Mesendoderm (in vitro differentiated cells): ENCODE results near the gene CCNA2.

Source experiments
- DNase-seq: peaks from one replicate; pipeline ENCODE4 v3.0.0; 2013
- H2AK5ac ChIP-seq: 2 replicates; pipeline ENCODE4 v1.6.1; 2013; ENCODE audit warnings: low read length, inconsistent platforms
- H2BK120ac ChIP-seq: 2 replicates; pipeline ENCODE4 v1.6.1; 2013; ENCODE audit warnings: low read depth, mild to moderate bottlenecking, low read length, moderate library complexity, mixed read lengths
- H2BK15ac ChIP-seq: replicated peaks from 2 replicates; pipeline ENCODE4 v1.6.1; 2013; ENCODE audit warnings: low read depth, mild to moderate bottlenecking, moderate library complexity
- H2BK5ac ChIP-seq: 2 replicates; pipeline ENCODE4 v1.6.1; 2013; ENCODE audit warnings: low read length, inconsistent platforms
- H3K18ac ChIP-seq: 2 replicates; pipeline ENCODE4 v1.6.1; 2013; ENCODE audit warnings: mild to moderate bottlenecking, low read length, mixed read lengths
- H3K23ac ChIP-seq: one replicate; pipeline ENCODE4 v1.6.1; 2013; ENCODE audit warnings: low read length
- H3K27ac ChIP-seq: 2 replicates; pipeline ENCODE4 v1.5.1; 2013; ENCODE audit warnings: low read depth, mild to moderate bottlenecking, inconsistent platforms, low read length, moderate library complexity
- H3K27me3 ChIP-seq: 2 replicates; pipeline ENCODE4 v1.6.1; 2013; ENCODE audit warnings: low read length, control low read depth, mild to moderate bottlenecking, inconsistent platforms; ENCODE audit not compliant: insufficient read depth, poor library complexity
- H3K36me3 ChIP-seq: 2 replicates; pipeline ENCODE4 v1.6.1; 2013; ENCODE audit warnings: low read length, inconsistent platforms; ENCODE audit not compliant: control insufficient read depth, insufficient read depth
- H3K4ac ChIP-seq: one replicate; pipeline ENCODE4 v1.6.1; 2013; ENCODE audit warnings: low read depth, mild to moderate bottlenecking, low read length, moderate library complexity
- H3K4me1 ChIP-seq: 2 replicates; pipeline ENCODE4 v1.6.1; 2013; ENCODE audit warnings: low read depth, low read length, inconsistent platforms; ENCODE audit not compliant: control insufficient read depth
- H3K4me2 ChIP-seq: 2 replicates; pipeline ENCODE4 v1.6.1; 2013; ENCODE audit warnings: low read length
- H3K4me3 ChIP-seq: 2 replicates; pipeline ENCODE4 v1.5.1; 2013; ENCODE audit warnings: mild to moderate bottlenecking, low read length
- H3K56ac ChIP-seq: one replicate; pipeline ENCODE4 v1.6.1; 2013; ENCODE audit warnings: low read length
- H3K79me1 ChIP-seq: 2 replicates; pipeline ENCODE4 v1.6.1; 2013; ENCODE audit warnings: low read length, inconsistent platforms
- H3K79me2 ChIP-seq: 2 replicates; pipeline ENCODE4 v1.6.1; 2013; ENCODE audit warnings: mild to moderate bottlenecking, low read length; ENCODE audit not compliant: control insufficient read depth, insufficient read depth
- H3K9ac ChIP-seq: 2 replicates; pipeline ENCODE4 v1.6.1; 2013; ENCODE audit warnings: low read length, inconsistent platforms
- H4K5ac ChIP-seq: one replicate; pipeline ENCODE4 v1.6.1; 2013; ENCODE audit warnings: low read length
- H4K8ac ChIP-seq: one replicate; pipeline ENCODE4 v1.6.1; 2013; ENCODE audit warnings: low read depth, mild to moderate bottlenecking, control low read depth, low read length, moderate library complexity
- WGBS: extraction: QIAGEN DNeasy Blood & Tissue Kit; methylation state at CpG from one replicate; pipeline ENCODE4 v1.1.7; 2013; ENCODE audit warnings: low lambda C conversion rate, missing lambda C conversion rate; ENCODE audit not compliant: insufficient coverage; ENCODE audit errors: extremely low coverage; 5-methylcytosine and 5-hydroxymethylcytosine counted together

The CCNA2 gene

GRCh38 chr4:121796283-121796682 lies 27.4 kb downstream of the CCNA2 start:
- Histone ChIP-seq H3K4me1 (no peaks in the 10 kb centered on the region), H2BK120ac (no peak overlapping the region), H3K27ac (no peak overlapping the region), H3K56ac (no peak overlapping the region), H3K79me1 (no peaks in the 10 kb centered on the region), H3K18ac (no peak overlapping the region), H2AK5ac (no peak overlapping the region), H3K4me2 (no peak overlapping the region), H3K23ac (no peak overlapping the region), H3K27me3 (no peaks in the 10 kb centered on the region), H2BK5ac (no peak overlapping the region), H4K8ac (no peak overlapping the region), H2BK15ac (no peak overlapping the region), H3K4me3 (no peak overlapping the region), H3K36me3 (no peaks in the 10 kb centered on the region), H4K5ac (no peak overlapping the region), H3K79me2 (peaks cover under 1% of the 10 kb centered on the region), H3K9ac (no peak overlapping the region), H3K4ac (no peak overlapping the region)
- no peak for DNase-seq

DNA sequence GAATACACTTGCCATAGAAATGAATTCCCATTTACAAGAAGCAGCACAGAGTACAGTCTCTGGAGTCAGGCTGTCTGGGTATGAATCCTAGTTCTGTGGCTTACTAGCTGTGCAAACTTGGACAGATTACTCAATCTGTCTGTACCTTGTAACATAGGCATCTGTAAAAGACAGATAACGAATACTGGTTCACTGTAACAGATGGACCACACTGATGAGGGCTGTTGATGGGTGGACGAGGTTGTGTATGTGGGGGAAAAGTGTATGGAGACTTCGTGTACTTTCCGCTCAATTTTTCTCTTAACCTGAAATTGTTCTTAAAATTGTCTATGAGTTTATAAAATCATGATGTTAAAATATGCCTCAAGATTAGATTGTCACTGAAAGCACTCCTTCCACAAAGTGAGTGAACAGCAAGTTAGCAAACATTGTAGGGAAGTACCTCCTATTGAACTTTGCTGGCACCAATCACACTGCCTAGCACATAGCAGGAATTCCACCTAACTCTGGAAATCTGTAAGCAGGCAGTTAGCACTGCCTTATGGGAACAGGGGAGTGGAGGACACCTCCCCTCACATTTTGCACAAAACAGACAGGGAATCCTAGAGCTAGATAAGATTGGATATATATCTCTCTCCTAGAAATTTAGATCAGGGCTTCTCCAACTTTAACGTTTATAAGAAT lies 29.0 kb downstream of the CCNA2 start:
- Histone ChIP-seq H2BK15ac (no peak overlapping the region), H4K5ac (no peak overlapping the region), H3K79me1 (no peaks in the 10 kb centered on the region), H3K4me1 (no peaks in the 10 kb centered on the region), H3K9ac (no peak overlapping the region), H3K27me3 (no peaks in the 10 kb centered on the region), H3K23ac (no peak overlapping the region), H3K36me3 (no peaks in the 10 kb centered on the region), H2AK5ac (no peak overlapping the region), H3K79me2 (no peaks in the 10 kb centered on the region), H4K8ac (no peak overlapping the region), H3K56ac (no peak overlapping the region), H2BK120ac (no peak overlapping the region), H3K18ac (no peak overlapping the region), H3K4ac (no peak overlapping the region), H3K4me2 (no peak overlapping the region), H2BK5ac (no peak overlapping the region), H3K4me3 (no peak overlapping the region), H3K27ac (no peak overlapping the region)
- DNase-seq: peak; percentile 15
- whole genome bisulfite sequencing: no CpG with 5 or more reads among the region's 5 CpGs

DNA sequence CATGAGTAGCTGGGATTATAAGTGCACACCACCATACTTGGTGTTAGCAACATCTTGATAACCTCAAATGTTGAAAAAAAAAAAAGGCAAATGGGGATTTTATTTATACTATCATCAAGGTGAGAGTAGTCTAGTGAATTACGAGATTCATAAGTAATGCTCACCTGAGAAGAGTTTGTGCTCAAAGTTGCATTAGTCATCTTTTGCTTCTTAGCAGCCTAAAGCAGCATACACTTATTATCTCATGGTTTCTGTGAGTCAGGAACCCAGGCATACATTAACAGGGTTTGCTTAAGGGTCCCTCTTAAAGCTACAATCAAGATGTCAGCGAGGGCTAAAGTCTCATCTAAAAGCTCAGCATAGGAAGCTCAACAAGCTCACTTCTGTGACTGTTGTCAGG lies 30.7 kb downstream of the CCNA2 start:
- no CpG with 5 or more reads among the region's 2 CpGs for WGBS
- no peak overlapping the region for H3K23ac ChIP-seq

GRCh38 chr4:121791481-121791880 lies 32.2 kb downstream of the CCNA2 start:
- WGBS: no CpG with 5 or more reads among the region's 5 CpGs
- H2BK120ac ChIP-seq: no peak overlapping the region
- no peaks in the 10 kb centered on the region for H3K27me3 ChIP-seq
- no peak overlapping the region for H4K8ac ChIP-seq
- no peak overlapping the region for H2BK15ac ChIP-seq
- H3K4me3 ChIP-seq: no peak overlapping the region
- no peaks in the 10 kb centered on the region for H3K36me3 ChIP-seq
- no peaks in the 10 kb centered on the region for H3K79me2 ChIP-seq
- H3K23ac ChIP-seq: no peak overlapping the region
- no peaks in the 10 kb centered on the region for H3K79me1 ChIP-seq
- no peak overlapping the region for H3K9ac ChIP-seq
- H4K5ac ChIP-seq: no peak overlapping the region
- H3K4me1 ChIP-seq: no peaks in the 10 kb centered on the region
- no peak overlapping the region for H3K4me2 ChIP-seq
- no peak overlapping the region for H3K27ac ChIP-seq
- no peak overlapping the region for H3K56ac ChIP-seq
- no peak overlapping the region for H2BK5ac ChIP-seq
- no peak overlapping the region for H3K4ac ChIP-seq
- H2AK5ac ChIP-seq: no peak overlapping the region
- DNase-seq: no peak
- H3K18ac ChIP-seq: no peak overlapping the region

More for the DNA sequence above, 30.7 kb downstream of the CCNA2 start:
- Histone ChIP-seq H3K9ac (no peak overlapping the region), H3K79me1 (no peaks in the 10 kb centered on the region), H3K27me3 (no peaks in the 10 kb centered on the region), H3K4ac (no peak overlapping the region), H3K4me3 (no peak overlapping the region), H4K8ac (no peak overlapping the region), H3K18ac (no peak overlapping the region), H3K79me2 (no peaks in the 10 kb centered on the region), H3K56ac (no peak overlapping the region), H2BK5ac (no peak overlapping the region), H3K27ac (no peak overlapping the region), H3K4me2 (no peak overlapping the region), H2BK15ac (no peak overlapping the region), H3K4me1 (no peaks in the 10 kb centered on the region), H2BK120ac (no peak overlapping the region), H3K36me3 (no peaks in the 10 kb centered on the region), H2AK5ac (no peak overlapping the region), H4K5ac (no peak overlapping the region)
- DNase-seq: no peak

DNA sequence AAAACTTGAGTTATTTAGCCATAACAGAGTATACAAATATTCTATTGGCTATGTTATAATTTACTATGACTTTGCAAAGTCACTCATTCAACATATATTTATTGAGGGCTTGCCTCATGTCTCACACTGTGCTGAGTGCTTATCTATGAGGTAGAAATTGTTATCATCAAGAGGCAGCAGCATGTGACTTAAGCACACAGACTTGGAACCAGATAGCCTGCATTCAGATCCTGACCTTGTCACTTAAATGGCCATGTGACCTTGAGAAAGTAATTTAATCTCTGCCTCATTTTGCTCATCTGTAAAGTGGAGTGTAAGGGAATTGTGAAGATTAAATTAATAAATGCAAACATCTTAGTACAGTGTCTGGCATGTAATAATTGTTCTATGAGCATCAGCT lies 32.7 kb downstream of the CCNA2 start:
- Histone ChIP-seq H3K79me1 (no peaks in the 10 kb centered on the region), H3K27ac (no peak overlapping the region), H3K18ac (no peak overlapping the region), H3K9ac (no peak overlapping the region), H3K4me2 (no peak overlapping the region), H3K36me3 (no peaks in the 10 kb centered on the region), H2BK15ac (no peak overlapping the region), H3K56ac (no peak overlapping the region), H2BK120ac (no peak overlapping the region), H4K8ac (no peak overlapping the region), H3K79me2 (no peaks in the 10 kb centered on the region), H3K4me3 (no peak overlapping the region), H2AK5ac (no peak overlapping the region), H2BK5ac (no peak overlapping the region), H3K23ac (no peak overlapping the region), H4K5ac (no peak overlapping the region), H3K4me1 (no peaks in the 10 kb centered on the region), H3K4ac (no peak overlapping the region), H3K27me3 (no peaks in the 10 kb centered on the region)
- DNase-seq: peak; percentile 9
